Gastroesophageal sphincter (tissue), 3 donors: ENCODE data around the gene UBXN4.

Experiments used
- EP300 ChIP-seq: sonication (generic); formaldehyde crosslinking; IDR thresholded peaks from one replicate; pipeline ENCODE4 v1.6.1; 2017; ENCODE audit warnings: antibody characterized with exemption, mild to moderate bottlenecking
- POLR2A ChIP-seq, 2 donors: fragments of 450-650 bp; IDR thresholded peaks; one replicate each; pipeline ENCODE4 v1.6.1; 2017; ENCODE audit warnings: antibody characterized with exemption in 2 of 2, mild to moderate bottlenecking in 2 of 2, moderate library complexity in 1 of 2
- POLR2AphosphoS5 ChIP-seq: sonication (generic); formaldehyde crosslinking; IDR thresholded peaks from one replicate; pipeline ENCODE4 v1.6.1; 2017; ENCODE audit warnings: antibody characterized with exemption
- TF ChIP-seq, protein P1 (sequence below), 4 experiments: fragments of 200-600 bp in 2 of 4; fragments of 450-650 bp in 2 of 4; sonication (generic) in 1 of 4; IDR thresholded peaks; one replicate each; pipeline ENCODE4 v1.5.1; 2017 to 2019; ENCODE audit warnings: antibody characterized with exemption in 4 of 4, mild to moderate bottlenecking in 2 of 4, moderate library complexity in 2 of 4

DNA sequence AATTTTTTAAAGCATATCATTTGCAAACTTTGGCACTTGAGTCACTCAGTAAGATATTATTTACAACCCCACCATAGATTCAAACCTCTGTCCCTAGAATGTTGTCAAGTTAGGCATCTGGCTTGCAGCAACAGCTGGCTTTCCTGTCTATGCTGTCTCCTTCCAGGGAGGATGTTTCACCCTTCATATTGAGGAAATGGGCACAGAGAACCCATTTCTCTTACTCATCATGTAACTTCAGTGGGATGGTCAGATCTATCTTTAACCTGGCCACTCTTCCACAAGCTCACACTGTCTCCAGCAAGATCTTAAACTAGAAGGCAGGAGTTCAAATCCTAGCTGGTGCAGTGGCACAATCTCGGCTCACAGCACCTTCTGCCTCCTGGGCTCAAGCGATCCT is 79.5 kb downstream of the UBXN4 start:
- no peak for TF ChIP-seq POLR2A (IDR thresholded peaks at IDR 0.05)
- TF ChIP-seq, protein P1, sequence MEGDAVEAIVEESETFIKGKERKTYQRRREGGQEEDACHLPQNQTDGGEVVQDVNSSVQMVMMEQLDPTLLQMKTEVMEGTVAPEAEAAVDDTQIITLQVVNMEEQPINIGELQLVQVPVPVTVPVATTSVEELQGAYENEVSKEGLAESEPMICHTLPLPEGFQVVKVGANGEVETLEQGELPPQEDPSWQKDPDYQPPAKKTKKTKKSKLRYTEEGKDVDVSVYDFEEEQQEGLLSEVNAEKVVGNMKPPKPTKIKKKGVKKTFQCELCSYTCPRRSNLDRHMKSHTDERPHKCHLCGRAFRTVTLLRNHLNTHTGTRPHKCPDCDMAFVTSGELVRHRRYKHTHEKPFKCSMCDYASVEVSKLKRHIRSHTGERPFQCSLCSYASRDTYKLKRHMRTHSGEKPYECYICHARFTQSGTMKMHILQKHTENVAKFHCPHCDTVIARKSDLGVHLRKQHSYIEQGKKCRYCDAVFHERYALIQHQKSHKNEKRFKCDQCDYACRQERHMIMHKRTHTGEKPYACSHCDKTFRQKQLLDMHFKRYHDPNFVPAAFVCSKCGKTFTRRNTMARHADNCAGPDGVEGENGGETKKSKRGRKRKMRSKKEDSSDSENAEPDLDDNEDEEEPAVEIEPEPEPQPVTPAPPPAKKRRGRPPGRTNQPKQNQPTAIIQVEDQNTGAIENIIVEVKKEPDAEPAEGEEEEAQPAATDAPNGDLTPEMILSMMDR (IDR thresholded peaks at IDR 0.05) = no peak
- no peak for TF ChIP-seq EP300
- TF ChIP-seq POLR2AphosphoS5 = no peak
